Measurements from ENCODE around the gene NRP2. TPM values are rescaled to one million over a fixed set of nuclear protein-coding genes. Genes with fewer than 3 reads are reported as not detected.

NRP2 gene
- total RNA-seq, 2 experiments from 2014 or later: 1.1 to 2.0 TPM

GRCh38 chr2:205719847-205720246, 37.5 kb downstream of the NRP2 start:
- H3K36me3 Mint-ChIP-seq: no peaks in the 10 kb centered on the region
- no peak overlapping the region for H3K4me3 Mint-ChIP-seq
- H3K4me1 Mint-ChIP-seq: peaks cover 3% of the 10 kb centered on the region
- no peak for DNase-seq
- H3K27me3 Mint-ChIP-seq: peaks cover 24% of the 10 kb centered on the region
- H3K27ac Mint-ChIP-seq: no peak overlapping the region
- no peaks in the 10 kb centered on the region for H3K9me3 Mint-ChIP-seq

DNA sequence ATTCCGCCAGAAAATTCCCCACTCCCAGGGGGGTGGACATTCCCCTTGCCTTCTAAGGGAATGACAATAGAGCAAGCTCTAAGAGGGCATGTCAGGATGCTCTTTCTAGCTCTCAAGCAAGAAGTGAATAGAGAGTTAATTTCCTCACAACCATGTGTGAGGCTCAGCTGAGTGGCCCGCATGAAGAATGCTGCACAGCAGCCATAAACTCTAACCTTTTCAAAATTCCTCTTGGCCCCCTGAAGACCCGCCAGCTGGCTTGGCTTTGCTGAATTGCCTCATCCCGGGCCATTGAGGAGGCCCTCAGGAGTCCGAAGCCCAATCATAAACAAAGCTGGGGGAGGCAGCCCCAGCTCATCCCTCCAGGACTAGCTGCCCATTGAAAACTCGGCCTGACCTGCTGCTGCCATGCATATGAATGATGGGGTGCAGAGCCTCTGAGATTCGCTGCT, 38.2 kb downstream of the NRP2 start:
- Mint-ChIP-seq H3K4me3 (no peak overlapping the region), H3K4me1 (peaks cover 2% of the 10 kb centered on the region), H3K36me3 (no peaks in the 10 kb centered on the region), H3K27ac (no peak overlapping the region), H3K27me3 (peaks cover 21% of the 10 kb centered on the region), H3K9me3 (no peaks in the 10 kb centered on the region)
- no peak for DNase-seq

DNA sequence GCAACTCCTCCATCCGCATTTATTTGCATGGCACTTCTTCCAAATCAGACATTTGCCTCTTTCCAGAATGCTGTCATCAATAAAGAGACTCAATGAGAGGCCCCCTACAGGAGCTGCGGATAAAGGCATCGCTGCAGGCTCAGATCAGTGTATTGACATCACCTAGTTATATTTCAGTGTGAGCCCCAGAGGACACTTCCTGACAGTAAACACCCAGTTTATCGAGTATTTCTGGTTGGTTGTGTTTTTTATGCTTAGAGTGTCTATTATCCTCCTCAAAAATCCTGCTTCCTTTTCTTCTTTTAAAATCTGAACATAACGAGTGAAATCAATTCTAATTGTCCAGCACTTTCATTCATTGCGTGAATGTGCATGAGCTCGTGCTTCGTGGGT, 38.8 kb downstream of the NRP2 start:
- no peaks in the 10 kb centered on the region for H3K36me3 Mint-ChIP-seq
- no peak overlapping the region for H3K4me3 Mint-ChIP-seq
- no peak for DNase-seq
- H3K27ac Mint-ChIP-seq: no peak overlapping the region
- H3K4me1 Mint-ChIP-seq: peaks cover 2% of the 10 kb centered on the region
- H3K9me3 Mint-ChIP-seq: no peaks in the 10 kb centered on the region
- H3K27me3 Mint-ChIP-seq: peaks cover 16% of the 10 kb centered on the region

- H3K4me1 Mint-ChIP-seq: peaks cover 2% of the 10 kb centered on the region
- no peak for DNase-seq
- no peak overlapping the region for H3K4me3 Mint-ChIP-seq
- peaks cover 13% of the 10 kb centered on the region for H3K27me3 Mint-ChIP-seq
- no peak overlapping the region for H3K27ac Mint-ChIP-seq
- no peaks in the 10 kb centered on the region for H3K9me3 Mint-ChIP-seq
- no peaks in the 10 kb centered on the region for H3K36me3 Mint-ChIP-seq
Measured at GRCh38 chr2:205722283-205722918, 40.1 kb downstream of the NRP2 start.

- DNase-seq: no peak
- Mint-ChIP-seq H3K9me3 (no peaks in the 10 kb centered on the region), H3K36me3 (no peaks in the 10 kb centered on the region), H3K4me3 (no peak overlapping the region), H3K27me3 (peaks cover 5% of the 10 kb centered on the region), H3K4me1 (peaks cover 2% of the 10 kb centered on the region), H3K27ac (no peak overlapping the region)
Measured at GRCh38 chr2:205723179-205723578, 40.9 kb downstream of the NRP2 start.

GRCh38 chr2:205725059-205725458, 42.8 kb downstream of the NRP2 start:
- H3K4me3 Mint-ChIP-seq: no peak overlapping the region
- H3K27ac Mint-ChIP-seq: no peak overlapping the region
- DNase-seq: no peak
- no peaks in the 10 kb centered on the region for H3K4me1 Mint-ChIP-seq
- H3K27me3 Mint-ChIP-seq: no peaks in the 10 kb centered on the region
- no peaks in the 10 kb centered on the region for H3K36me3 Mint-ChIP-seq
- no peaks in the 10 kb centered on the region for H3K9me3 Mint-ChIP-seq

GRCh38 chr2:205726506-205726905, 44.2 kb downstream of the NRP2 start:
- H3K9me3 Mint-ChIP-seq: no peaks in the 10 kb centered on the region
- H3K4me1 Mint-ChIP-seq: no peaks in the 10 kb centered on the region
- no peaks in the 10 kb centered on the region for H3K27me3 Mint-ChIP-seq

DNA sequence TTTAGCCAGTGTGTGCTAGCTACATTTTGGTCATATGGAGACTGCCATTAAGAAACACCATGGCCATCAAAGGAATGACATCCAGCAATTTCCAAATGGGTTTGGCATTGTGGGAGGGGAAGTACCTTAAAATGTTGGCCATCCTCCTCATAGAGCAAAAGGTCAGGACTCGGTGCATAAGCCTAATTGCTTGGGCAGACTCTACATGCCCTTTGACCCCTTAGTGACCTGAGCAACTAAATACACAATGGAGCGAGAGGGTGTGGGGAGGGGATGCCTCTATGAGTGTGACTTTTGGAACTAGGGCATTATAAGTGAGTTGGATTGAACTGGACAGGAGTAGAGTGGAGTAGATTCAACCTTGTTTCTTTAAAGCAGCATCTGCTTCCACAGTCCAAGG, 44.9 kb downstream of the NRP2 start:
- H3K9me3 Mint-ChIP-seq: no peaks in the 10 kb centered on the region
- H3K4me1 Mint-ChIP-seq: no peaks in the 10 kb centered on the region
- H3K27ac Mint-ChIP-seq: no peak overlapping the region
- H3K36me3 Mint-ChIP-seq: no peaks in the 10 kb centered on the region
- H3K27me3 Mint-ChIP-seq: no peaks in the 10 kb centered on the region
- no peak for DNase-seq
- H3K4me3 Mint-ChIP-seq: no peak overlapping the region

More at GRCh38 chr2:205726506-205726905, 44.2 kb downstream of the NRP2 start:
- Mint-ChIP-seq H3K4me3 (no peak overlapping the region), H3K36me3 (no peaks in the 10 kb centered on the region), H3K27ac (no peak overlapping the region)
- DNase-seq: no peak

GRCh38 chr2:205728366-205728765, 46.1 kb downstream of the NRP2 start:
- no peaks in the 10 kb centered on the region for H3K4me1 Mint-ChIP-seq
- no peaks in the 10 kb centered on the region for H3K36me3 Mint-ChIP-seq
- no peak for DNase-seq
- H3K27me3 Mint-ChIP-seq: no peaks in the 10 kb centered on the region
- H3K4me3 Mint-ChIP-seq: no peak overlapping the region
- no peaks in the 10 kb centered on the region for H3K9me3 Mint-ChIP-seq
- no peak overlapping the region for H3K27ac Mint-ChIP-seq

DNA sequence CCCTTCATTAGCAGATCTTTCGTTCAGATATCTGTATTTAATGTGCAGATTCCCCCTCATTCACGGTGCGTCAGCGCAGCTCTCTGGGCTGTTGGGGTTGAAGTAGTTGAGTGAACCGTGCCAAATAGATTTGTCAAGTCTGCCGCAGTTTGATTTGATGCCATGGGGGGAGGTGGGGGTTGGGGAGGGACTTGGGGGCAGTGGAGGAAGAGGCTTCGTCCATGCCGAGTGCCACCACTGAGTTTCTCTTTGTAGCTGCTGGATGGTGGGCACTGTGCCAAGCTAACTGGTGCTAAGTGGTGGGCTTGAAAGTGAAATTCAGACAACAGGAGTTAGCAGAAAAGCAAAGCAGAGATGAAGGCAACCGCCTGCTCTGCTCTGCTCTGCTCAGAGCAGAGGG, 47.9 kb downstream of the NRP2 start:
- H3K27ac Mint-ChIP-seq: no peak overlapping the region

GRCh38 chr2:205730701-205731582, 48.6 kb downstream of the NRP2 start:
- Mint-ChIP-seq H3K27me3 (no peaks in the 10 kb centered on the region), H3K9me3 (no peaks in the 10 kb centered on the region), H3K36me3 (no peaks in the 10 kb centered on the region), H3K4me3 (no peak overlapping the region), H3K4me1 (no peaks in the 10 kb centered on the region), H3K27ac (no peak overlapping the region)
- no peak for DNase-seq

More for the DNA sequence above, 47.9 kb downstream of the NRP2 start:
- H3K9me3 Mint-ChIP-seq: no peaks in the 10 kb centered on the region
- no peaks in the 10 kb centered on the region for H3K36me3 Mint-ChIP-seq
- no peaks in the 10 kb centered on the region for H3K27me3 Mint-ChIP-seq
- no peak for DNase-seq
- no peak overlapping the region for H3K4me3 Mint-ChIP-seq
- no peaks in the 10 kb centered on the region for H3K4me1 Mint-ChIP-seq

DNA sequence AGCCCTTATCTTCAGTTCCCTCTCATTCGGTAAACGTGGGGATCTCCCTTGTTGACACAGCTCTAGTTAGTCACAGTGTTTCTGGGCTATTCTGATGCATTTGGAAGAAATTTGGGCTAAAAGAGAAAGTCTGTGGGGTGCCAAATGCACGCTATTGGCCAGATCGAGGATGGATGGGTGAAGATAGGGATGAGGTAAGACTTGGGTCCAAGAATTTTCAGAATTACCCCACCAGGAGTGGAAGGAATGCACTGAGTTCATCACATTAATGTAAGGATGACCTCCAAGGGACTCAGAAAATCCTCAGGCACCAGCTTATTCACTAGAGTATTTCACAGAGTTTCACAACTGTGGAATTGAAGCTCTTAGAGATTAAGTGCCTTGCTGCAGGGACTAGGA, 49.3 kb downstream of the NRP2 start:
- Mint-ChIP-seq H3K4me1 (no peaks in the 10 kb centered on the region), H3K27ac (no peak overlapping the region), H3K9me3 (no peaks in the 10 kb centered on the region), H3K27me3 (no peaks in the 10 kb centered on the region), H3K36me3 (no peaks in the 10 kb centered on the region), H3K4me3 (no peak overlapping the region)
- DNase-seq: no peak

DNA sequence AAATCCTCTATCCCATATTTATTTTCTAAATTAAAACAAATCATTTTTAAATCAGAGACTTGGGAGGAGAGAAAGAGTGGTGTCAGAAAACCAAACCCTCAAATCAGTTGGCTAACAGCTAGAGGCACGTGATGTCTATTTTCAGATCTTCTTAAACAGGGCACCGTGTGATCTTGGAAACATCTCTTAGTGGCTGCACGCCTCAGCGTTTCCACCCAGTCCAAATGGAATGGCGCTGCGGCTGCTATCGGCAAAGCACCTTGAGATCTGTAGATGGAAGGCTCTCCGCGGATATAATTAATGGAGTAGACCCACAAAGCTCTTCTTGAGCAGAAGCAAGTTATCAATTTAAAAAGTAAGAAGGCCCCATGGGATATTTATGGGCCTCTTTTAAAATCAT, 50.0 kb downstream of the NRP2 start:
- H3K4me1 Mint-ChIP-seq: no peaks in the 10 kb centered on the region
- no peak overlapping the region for H3K4me3 Mint-ChIP-seq
- H3K36me3 Mint-ChIP-seq: no peaks in the 10 kb centered on the region
- no peaks in the 10 kb centered on the region for H3K27me3 Mint-ChIP-seq
- no peak overlapping the region for H3K27ac Mint-ChIP-seq
- DNase-seq: no peak
- no peaks in the 10 kb centered on the region for H3K9me3 Mint-ChIP-seq

GRCh38 chr2:205733082-205733481, 50.8 kb downstream of the NRP2 start:
- Mint-ChIP-seq H3K27me3 (no peaks in the 10 kb centered on the region), H3K4me3 (no peak overlapping the region), H3K4me1 (no peaks in the 10 kb centered on the region), H3K27ac (no peak overlapping the region), H3K36me3 (no peaks in the 10 kb centered on the region), H3K9me3 (no peaks in the 10 kb centered on the region)
- DNase-seq: no peak

GRCh38 chr2:205733648-205734047, 51.3 kb downstream of the NRP2 start:
- H3K27ac Mint-ChIP-seq: no peak overlapping the region
- DNase-seq: no peak
- H3K4me3 Mint-ChIP-seq: no peak overlapping the region
- no peaks in the 10 kb centered on the region for H3K9me3 Mint-ChIP-seq
- no peaks in the 10 kb centered on the region for H3K36me3 Mint-ChIP-seq
- H3K4me1 Mint-ChIP-seq: no peaks in the 10 kb centered on the region
- H3K27me3 Mint-ChIP-seq: peaks cover 4% of the 10 kb centered on the region
